Measurements from ENCODE around the gene FRMD3. TPM values are rescaled to one million over a fixed set of nuclear protein-coding genes. Genes with fewer than 3 reads are reported as not detected.

Gene FRMD3
- total and polyA plus RNA-seq, 4 donors, result 0.16 to 0.75 (median 0.48) TPM

Small RNAs within 50 kb of the gene (small RNA-seq; reads per million reads assigned to genes)
- gene AL137847.3, result not detected
- gene RN7SKP242, result not detected
- not detected for gene RNU4-29P

Other genes starting within 250 kb of the FRMD3 start
- gene IDNK, start 84.7 kb upstream of the FRMD3 start, total RNA-seq, result 10 to 100 TPM in 1 of 2 donors, 1 to 10 TPM in 1; 5.6 to 14.6 TPM
- gene IDNK, start 84.7 kb upstream of the FRMD3 start, polyA plus RNA-seq, result 10 to 100 TPM; 14.8 to 33.4 TPM
- 10 to 100 TPM; 77.3 to 88.8 TPM for gene UBQLN1, start 169.6 kb upstream of the FRMD3 start, total RNA-seq
- 10 to 100 TPM; 42.7 to 48.9 TPM for gene UBQLN1, start 169.6 kb upstream of the FRMD3 start, polyA plus RNA-seq